ENCODE data around the gene SLC25A43.
"Not testable (repeated sequence)": the region's sequence is repeated elsewhere in the genome, so short reads cannot be mapped to it uniquely, and the experiment has no call there.

Gene SLC25A43

GRCh38 chrX:119468551-119469312 lies 69.6 kb downstream of the SLC25A43 start:
- FAIRE-seq, result no peak

- no peak for FAIRE-seq
Measured at GRCh38 chrX:119469313-119469635, 70.1 kb downstream of the SLC25A43 start.

- FAIRE-seq, result no peak
Measured at GRCh38 chrX:119474615-119475388, 75.7 kb downstream of the SLC25A43 start.

- FAIRE-seq, result no peak
Measured at GRCh38 chrX:119475389-119476101, 76.4 kb downstream of the SLC25A43 start.

GRCh38 chrX:119477812-119478232 lies 78.7 kb downstream of the SLC25A43 start:
- no peak for FAIRE-seq

GRCh38 chrX:119478504-119478903 lies 79.4 kb downstream of the SLC25A43 start:
- FAIRE-seq, result no peak

- no peak for FAIRE-seq
Measured at GRCh38 chrX:119479845-119480244, 80.7 kb downstream of the SLC25A43 start.

- FAIRE-seq, result no peak
Measured at GRCh38 chrX:119481323-119481801, 82.2 kb downstream of the SLC25A43 start.

GRCh38 chrX:119482041-119482440 lies 82.9 kb downstream of the SLC25A43 start:
- no peak for FAIRE-seq

- no peak for FAIRE-seq
Measured at GRCh38 chrX:119482481-119483480, 83.6 kb downstream of the SLC25A43 start.

GRCh38 chrX:119486745-119487144 lies 87.6 kb downstream of the SLC25A43 start:
- no peak for FAIRE-seq

- not testable (repeated sequence) for FAIRE-seq
Measured at GRCh38 chrX:119487766-119488165, 88.6 kb downstream of the SLC25A43 start.

GRCh38 chrX:119488749-119489148 lies 89.6 kb downstream of the SLC25A43 start:
- FAIRE-seq, result peak; percentile 34

GRCh38 chrX:119489212-119490074 lies 90.3 kb downstream of the SLC25A43 start:
- no peak for FAIRE-seq

- FAIRE-seq, result no peak
Measured at GRCh38 chrX:119492463-119492862, 93.3 kb downstream of the SLC25A43 start.

GRCh38 chrX:119493851-119494495 lies 94.8 kb downstream of the SLC25A43 start:
- FAIRE-seq, result not testable (repeated sequence)

GRCh38 chrX:119495734-119496726 lies 96.9 kb downstream of the SLC25A43 start:
- FAIRE-seq, result no peak

- no peak for FAIRE-seq
Measured at GRCh38 chrX:119497185-119497584, 98.0 kb downstream of the SLC25A43 start.

All from A204.1 (cell line).